HepG2 (cell line): Measurements from ENCODE around the gene ADPRM. TPM values are rescaled to one million over a fixed set of nuclear protein-coding genes. Genes with fewer than 3 reads are reported as not detected.

ENCODE experiments used
- ATAC-seq: fragments of 200-7000 bp; cut with Tn5 transposase; 3 replicates; pipeline ENCODE4 v1.9.1; 2020; ENCODE audit warnings: mild to moderate bottlenecking, moderate library complexity
- BruUV-seq: library from RNA; stranded (reverse); fragments of 400-500 nt; replicated peaks from 2 replicates; lab custom pipeline; 2021; lab: Mats Ljungman, UMichigan
- CTCF ChIA-PET: fragments of 300-600 bp; formaldehyde crosslinking; extraction: SDS; loops from one replicate; lab custom pipeline; 2021; ENCODE audit warnings: low total read pairs, inconsistent platforms, low intra/inter-chr PET ratio; lab: Yijun Ruan, JAX
- POLR2A ChIA-PET: fragments of 350-600 bp; sonication (Branson Sonifier 250); formaldehyde crosslinking; loops from one replicate; lab custom pipeline; 2020; ENCODE audit warnings: antibody characterized with exemption, inconsistent platforms; lab: Yijun Ruan, JAX
- DNase-seq: peaks from one replicate; pipeline ENCODE4 v3.0.0-alpha.2; 2015; ENCODE audit warnings: low spot score
- FAIRE-seq: peaks from 3 replicates; lab custom pipeline; 2011; peaks lifted over from hg19 to GRCh38; lab: Jason Lieb, UNC
- H2AFZ ChIP-seq: one replicate; pipeline ENCODE4 v1.6.1; 2011; ENCODE audit warnings: low read length, inconsistent platforms
- H3K27ac ChIP-seq: fragments of 300-600 bp; 3 replicates; pipeline ENCODE4 v1.8.0; 2011; ENCODE audit warnings: mixed run types, mild to moderate bottlenecking, mixed read lengths, low read length, inconsistent platforms; ENCODE audit not compliant: insufficient read depth; ENCODE audit errors: extremely low read length
- H3K27me3 ChIP-seq, 2 experiments: fragments of 200-600 bp in 1 of 2; 2 replicates in 1 of 2; 3 replicates in 1 of 2; pipeline versions ENCODE4 v1.6.0 to v1.8.0; 2011; ENCODE audit warnings: low read length in 2 of 2, mild to moderate bottlenecking in 2 of 2, moderate library complexity in 2 of 2, inconsistent platforms in 1 of 2; ENCODE audit not compliant: insufficient read depth in 2 of 2, control insufficient read depth in 1 of 2
- H3K36me3 ChIP-seq, 2 experiments: fragments of 200-600 bp in 1 of 2; replicated peaks in 1 of 2; 2 replicates in 1 of 2; 3 replicates in 1 of 2; pipeline versions ENCODE4 v1.5.1 to v1.8.0; 2011; ENCODE audit warnings: low read length in 2 of 2, inconsistent platforms in 1 of 2; ENCODE audit not compliant: insufficient read depth in 2 of 2, control insufficient read depth in 1 of 2
- H3K4me1 ChIP-seq: 2 replicates; pipeline ENCODE4 v1.5.1; 2012; ENCODE audit warnings: low read length, inconsistent platforms; ENCODE audit not compliant: insufficient read depth
- H3K4me2 ChIP-seq: 2 replicates; pipeline ENCODE4 v1.6.0; 2011; ENCODE audit warnings: low read depth, low read length, inconsistent platforms
- H3K4me3 ChIP-seq, 3 experiments: fragments of 200-600 bp in 1 of 3; sonication (generic), shearing (Covaris generic) in 1 of 3; replicated peaks in 1 of 3; 2 replicates each; pipeline ENCODE4 v1.5.1; 2011 to 2016; ENCODE audit warnings: low read length in 3 of 3, inconsistent platforms in 2 of 3, low read depth in 2 of 3, mild to moderate bottlenecking in 2 of 3, control low read depth in 1 of 3, mixed read lengths in 1 of 3; ENCODE audit not compliant: insufficient read depth in 1 of 3
- H3K79me2 ChIP-seq: one replicate; pipeline ENCODE4 v1.6.1; 2011; ENCODE audit warnings: low read length, inconsistent platforms; ENCODE audit not compliant: insufficient read depth
- H3K9ac ChIP-seq: 2 replicates; pipeline ENCODE4 v1.6.0; 2011; ENCODE audit warnings: mild to moderate bottlenecking, low read depth, low read length, inconsistent platforms; ENCODE audit not compliant: insufficient read depth
- H3K9me3 ChIP-seq: 2 replicates; pipeline ENCODE4 v1.5.1; 2012; ENCODE audit warnings: mild to moderate bottlenecking, low read length
- H4K20me1 ChIP-seq: 2 replicates; pipeline ENCODE4 v1.6.0; 2011; ENCODE audit warnings: inconsistent platforms, mild to moderate bottlenecking, low read length, moderate library complexity; ENCODE audit not compliant: insufficient read depth
- SAFB2 ChIP-seq: sonication (generic); formaldehyde crosslinking; IDR thresholded peaks from 2 replicates; pipeline ENCODE4 v1.5.1; 2020; ENCODE audit warnings: missing genetic modification reagents, low read depth, mild to moderate bottlenecking, borderline replicate concordance
- USF2 ChIP-seq, 2 experiments: sonication (generic) in 1 of 2; formaldehyde crosslinking in 1 of 2; IDR thresholded peaks; 2 replicates each; pipeline versions ENCODE4 v1.5.1 to v1.6.1; 2011 to 2020; ENCODE audit warnings: borderline replicate concordance in 1 of 2, low read depth in 1 of 2, low read length in 1 of 2, mild to moderate bottlenecking in 1 of 2, missing genetic modification reagents in 1 of 2, moderate library complexity in 1 of 2
- YEATS2 ChIP-seq: sonication (generic); formaldehyde crosslinking; IDR thresholded peaks from 2 replicates; pipeline ENCODE4 v1.4.0; 2020; ENCODE audit warnings: missing genetic modification reagents, borderline replicate concordance
- ZNF34 ChIP-seq: sonication (generic); formaldehyde crosslinking; IDR thresholded peaks from 2 replicates; pipeline ENCODE4 v1.4.0; 2020; ENCODE audit warnings: mild to moderate bottlenecking, missing genetic modification reagents, borderline replicate concordance
- ZNF343 ChIP-seq: sonication (generic); formaldehyde crosslinking; IDR thresholded peaks from 2 replicates; pipeline ENCODE4 v1.4.0; 2020; ENCODE audit warnings: mild to moderate bottlenecking, missing genetic modification reagents
- ZNF563 ChIP-seq: sonication (generic); formaldehyde crosslinking; IDR thresholded peaks from 2 replicates; pipeline ENCODE4 v1.8.0; 2022; ENCODE audit warnings: mild to moderate bottlenecking, moderate library complexity, missing genetic modification reagents
- ZNF674 ChIP-seq: sonication (generic); formaldehyde crosslinking; IDR thresholded peaks from 2 replicates; pipeline ENCODE4 v1.5.0; 2020; ENCODE audit warnings: low read depth, mild to moderate bottlenecking, missing genetic modification reagents
- ZNF704 ChIP-seq: sonication (generic); formaldehyde crosslinking; IDR thresholded peaks from 2 replicates; pipeline ENCODE4 v1.8.1; 2023; ENCODE audit warnings: mild to moderate bottlenecking, inconsistent platforms, moderate library complexity, missing genetic modification reagents, borderline replicate concordance
- WGBS: methylation state at CpG from one replicate; pipeline ENCODE4 v1.1.6; 2017; ENCODE audit warnings: low lambda C conversion rate; 5-methylcytosine and 5-hydroxymethylcytosine counted together
- in situ Hi-C: cut with HindIII; loops from 2 replicates; pipeline ENCODE4 v1.10.0; 2017; ENCODE audit warnings: low pct_unique_long_range_greater_than_20kb; ENCODE audit not compliant: extremely low pct_ligation_motif_present
- intact Hi-C: fragments of 100-400 bp; cut with micrococcal nuclease; formaldehyde crosslinking; loops from one replicate; pipeline ENCODE4 v1.10.0; 2022; ENCODE audit not compliant: unreplicated experiment
- polyA plus RNA-seq, 8 experiments: library from polyadenylated mRNA; depleted of rRNA in 3 of 8; stranded (reverse) in 7 of 8; unstranded in 1 of 8; fragments of >200 nt; fragmentation: Illumina TruSeq in 4 of 8; extraction: Trizol in 4 of 8; gene quantifications; 2 replicates each; pipeline versions ENCODE4 v1.2.1 to v1.2.3, GENCODE V29; 2011 to 2016; ENCODE audit warnings: low read depth in 4 of 8, missing spikeins in 1 of 8, mixed read lengths in 1 of 8; ENCODE audit not compliant: insufficient read depth in 1 of 8
- total RNA-seq, 5 experiments: library from RNA; depleted of rRNA; stranded (reverse); fragments of >200 nt; fragmentation: Illumina TruSeq; extraction: Trizol; gene quantifications; 2 replicates each; pipeline ENCODE4 v1.2.3, GENCODE V29; 2016; ENCODE audit warnings: low read depth in 1 of 5

ADPRM gene
- total and polyA plus RNA-seq, 2 of the 13 experiments (the other 11 are each of a cell fraction or from before 2014, with no cell fraction given), result 5.6 to 10.8 TPM

GRCh38 chr17:10750210-10750609 is 52.8 kb downstream of the ADPRM start:
- H3K4me3 ChIP-seq, result no peak overlapping the region
- peaks cover 10% of the 10 kb centered on the region for H3K4me1 ChIP-seq
- H3K27me3 ChIP-seq, result peaks cover 2 to 7% of the 10 kb centered on the region in 2 experiments; a peak in 3 of 5 replicates
- in situ Hi-C loops (no loop called here), intact Hi-C loops (no loop called here)
- ChIA-PET CTCF (no interaction called here), POLR2A (no interaction called here)
- TF ChIP-seq USF2 (IDR thresholded peaks at IDR 0.05; ENCODE audit: low read depth, low read length), result no peak
- no peak for TF ChIP-seq USF2 (CRISPR knock-in tag; IDR thresholded peaks at IDR 0.05; ENCODE audit: borderline replicate concordance)
- TF ChIP-seq ZNF563 (CRISPR knock-in tag), result no peak
- no peak for TF ChIP-seq YEATS2
- TF ChIP-seq ZNF674 (CRISPR knock-in tag), result no peak
- TF ChIP-seq ZNF704, result no peak
- TF ChIP-seq ZNF34 (CRISPR knock-in tag), result no peak
- TF ChIP-seq SAFB2, result no peak
- no peak for TF ChIP-seq ZNF343 (CRISPR knock-in tag)
- FAIRE-seq, result no peak
- no peaks in the 10 kb centered on the region for H3K36me3 ChIP-seq
- H2AFZ ChIP-seq, result no peak overlapping the region
- DNase-seq, result no peak
- 73% methylated on average over 4 of the region's 4 CpGs for WGBS
- BruUV-seq, result no TSS peak
- H3K27ac ChIP-seq, result no peak overlapping the region
- no peak overlapping the region for H3K4me2 ChIP-seq
- no peaks in the 10 kb centered on the region for H4K20me1 ChIP-seq
- no peak overlapping the region for H3K9ac ChIP-seq
- ATAC-seq, result no peak
- no peaks in the 10 kb centered on the region for H3K9me3 ChIP-seq
- H3K79me2 ChIP-seq, result no peaks in the 10 kb centered on the region
